ENCODE measurements around the gene EML1. TPM values are rescaled to one million over a fixed set of nuclear protein-coding genes. Genes with fewer than 3 reads are reported as not detected.
"Not testable (repeated sequence)": the region's sequence is repeated elsewhere in the genome, so short reads cannot be mapped to it uniquely, and the experiment has no call there.

Gene EML1
- total and polyA plus RNA-seq, 5 experiments from 2014 or later, result not detected

DNA sequence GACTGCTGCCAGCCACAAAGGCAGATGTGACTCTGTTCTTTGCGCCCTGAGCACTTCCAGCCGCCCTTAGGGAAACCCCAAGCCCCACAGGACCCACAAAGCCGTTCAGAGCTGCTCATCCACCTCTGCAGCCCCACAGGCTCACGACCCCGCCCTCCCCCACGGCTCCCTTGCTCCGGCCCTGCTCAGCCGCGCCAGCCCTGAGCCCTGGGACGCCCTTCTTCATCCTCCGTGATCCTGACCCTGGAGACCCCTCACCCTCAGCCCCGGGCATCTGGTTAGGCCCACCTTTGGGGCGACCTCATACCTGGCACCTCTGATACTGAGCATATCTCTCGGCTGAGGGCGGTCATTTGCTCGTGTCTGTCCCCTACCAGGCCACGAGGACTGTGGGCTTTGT is 146.2 kb downstream of the EML1 start:
- Mint-ChIP-seq H3K27ac (no peak overlapping the region), H3K36me3 (no peaks in the 10 kb centered on the region), H3K9me3 (no peaks in the 10 kb centered on the region), H3K4me3 (no peak overlapping the region), H3K27me3 (peaks cover 0 to 15% (median 6%) of the 10 kb centered on the region in 5 donors), H3K4me1 (peaks cover 0 to 2% (median 0%) of the 10 kb centered on the region in 4 donors)
- no peak for DNase-seq
- POLR2A ChIA-PET, result no interaction called here
- ATAC-seq, result no peak

DNA sequence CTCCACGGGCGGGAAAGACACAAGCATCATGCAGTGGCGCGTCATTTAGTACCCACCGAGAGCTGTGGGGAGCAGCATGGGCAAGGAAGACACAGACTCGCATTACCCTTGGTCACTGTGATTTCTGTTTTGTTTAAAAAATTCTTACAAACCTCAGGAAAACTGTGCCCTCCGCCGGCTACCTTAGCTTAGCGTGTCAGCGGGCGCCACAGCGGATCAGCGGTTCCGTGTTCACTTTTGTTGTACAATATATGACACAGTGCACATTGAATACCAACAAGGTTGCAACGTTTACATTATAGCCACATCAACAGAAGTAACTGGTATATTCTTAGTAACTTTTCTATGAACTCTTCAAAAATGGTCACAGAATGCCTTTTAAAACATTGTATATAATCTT is 146.9 kb downstream of the EML1 start:
- Mint-ChIP-seq H3K9me3 (no peaks in the 10 kb centered on the region), H3K36me3 (no peaks in the 10 kb centered on the region), H3K27me3 (peaks cover 0 to 15% (median 6%) of the 10 kb centered on the region in 5 donors), H3K4me1 (peaks cover 0 to 2% (median 0%) of the 10 kb centered on the region in 4 donors), H3K27ac (no peak overlapping the region), H3K4me3 (no peak overlapping the region)
- DNase-seq (no peak), ATAC-seq (no peak)
- POLR2A ChIA-PET, result no interaction called here

DNA sequence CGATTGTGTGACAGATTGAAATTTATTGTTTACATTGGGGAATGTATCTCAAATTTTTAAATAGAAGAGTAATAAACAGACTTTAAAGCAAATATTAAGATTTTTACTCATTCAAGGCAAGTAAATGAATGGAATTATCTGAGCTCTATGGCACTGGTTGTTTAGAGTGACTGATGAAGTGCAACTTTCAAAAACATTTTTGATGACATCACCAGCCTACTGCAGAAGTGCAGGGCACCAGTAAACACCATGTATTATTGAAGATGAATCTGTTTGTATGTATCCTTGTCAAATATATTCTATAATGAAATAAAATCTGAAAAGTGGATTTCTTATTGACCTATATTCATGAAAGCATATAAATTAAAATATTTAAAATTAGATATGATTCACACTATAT is 148.0 kb downstream of the EML1 start:
- Mint-ChIP-seq H3K27me3 (peaks cover 0 to 15% (median 6%) of the 10 kb centered on the region in 5 donors), H3K27ac (no peak overlapping the region), H3K4me1 (peaks cover 2 to 3% (median 2%) of the 10 kb centered on the region in 4 donors), H3K4me3 (no peak overlapping the region), H3K9me3 (no peaks in the 10 kb centered on the region), H3K36me3 (no peaks in the 10 kb centered on the region)
- ATAC-seq (no peak), DNase-seq (no peak)
- POLR2A ChIA-PET, result no interaction called here

DNA sequence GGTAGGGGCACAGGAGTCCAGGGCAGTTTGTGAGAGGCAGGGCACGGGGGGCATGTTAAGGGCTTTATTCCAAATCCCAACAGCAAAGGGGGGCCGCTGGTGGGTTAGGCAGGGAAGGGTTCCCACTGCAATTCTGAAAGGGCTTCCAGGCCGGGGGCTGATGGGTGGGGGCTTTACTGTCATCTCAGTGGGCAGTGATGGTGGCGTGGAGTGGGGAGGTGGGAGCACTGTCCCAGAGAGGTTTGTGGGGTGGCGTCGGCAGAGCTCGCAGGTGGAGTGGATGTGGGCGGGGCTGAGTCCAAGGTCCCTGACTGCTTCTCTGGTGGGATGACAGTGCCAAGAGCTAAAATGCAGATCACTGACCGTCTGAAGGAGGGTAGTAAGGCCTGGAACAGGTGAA is 150.4 kb downstream of the EML1 start:
- Mint-ChIP-seq H3K27me3 (peaks cover 4 to 31% (median 15%) of the 10 kb centered on the region in 5 donors), H3K9me3 (no peaks in the 10 kb centered on the region), H3K4me3 (peak overlapping the region in 1 of 10 donors; percentile 30), H3K36me3 (no peaks in the 10 kb centered on the region), H3K4me1 (peaks cover 5 to 14% (median 11%) of the 10 kb centered on the region in 4 donors), H3K27ac (peak overlapping the region in 1 of 10 donors; percentile 70)
- ATAC-seq (no peak), DNase-seq (no peak)
- POLR2A ChIA-PET, result no interaction called here

DNA sequence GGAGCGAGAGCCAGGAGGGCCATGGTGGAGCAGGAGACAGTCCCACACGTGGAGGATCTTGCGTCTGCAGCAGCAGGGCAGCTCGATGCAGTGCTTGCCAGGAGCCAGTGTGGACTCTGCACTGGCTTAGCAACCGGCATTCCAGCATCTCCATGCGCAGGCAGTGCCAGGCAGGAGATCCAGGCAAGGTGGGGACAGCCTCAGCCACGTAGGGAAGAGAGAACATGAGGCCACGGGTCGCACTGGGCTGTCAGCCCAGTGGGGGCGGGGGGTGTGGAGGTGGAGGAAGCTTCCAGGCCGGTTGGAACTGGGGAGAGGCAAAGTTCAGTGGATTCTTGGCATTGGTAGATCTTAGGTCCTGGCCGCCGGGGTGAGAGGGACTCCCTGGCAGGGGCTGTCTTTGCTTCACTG is 151.0 kb downstream of the EML1 start:
- Mint-ChIP-seq H3K4me3 (no peak overlapping the region), H3K36me3 (no peaks in the 10 kb centered on the region), H3K27ac (no peak overlapping the region), H3K27me3 (peaks cover 4 to 35% (median 15%) of the 10 kb centered on the region in 5 donors), H3K4me1 (peaks cover 5 to 14% (median 11%) of the 10 kb centered on the region in 4 donors), H3K9me3 (no peaks in the 10 kb centered on the region)
- POLR2A ChIA-PET, result no interaction called here
- ATAC-seq (no peak), DNase-seq (no peak)

DNA sequence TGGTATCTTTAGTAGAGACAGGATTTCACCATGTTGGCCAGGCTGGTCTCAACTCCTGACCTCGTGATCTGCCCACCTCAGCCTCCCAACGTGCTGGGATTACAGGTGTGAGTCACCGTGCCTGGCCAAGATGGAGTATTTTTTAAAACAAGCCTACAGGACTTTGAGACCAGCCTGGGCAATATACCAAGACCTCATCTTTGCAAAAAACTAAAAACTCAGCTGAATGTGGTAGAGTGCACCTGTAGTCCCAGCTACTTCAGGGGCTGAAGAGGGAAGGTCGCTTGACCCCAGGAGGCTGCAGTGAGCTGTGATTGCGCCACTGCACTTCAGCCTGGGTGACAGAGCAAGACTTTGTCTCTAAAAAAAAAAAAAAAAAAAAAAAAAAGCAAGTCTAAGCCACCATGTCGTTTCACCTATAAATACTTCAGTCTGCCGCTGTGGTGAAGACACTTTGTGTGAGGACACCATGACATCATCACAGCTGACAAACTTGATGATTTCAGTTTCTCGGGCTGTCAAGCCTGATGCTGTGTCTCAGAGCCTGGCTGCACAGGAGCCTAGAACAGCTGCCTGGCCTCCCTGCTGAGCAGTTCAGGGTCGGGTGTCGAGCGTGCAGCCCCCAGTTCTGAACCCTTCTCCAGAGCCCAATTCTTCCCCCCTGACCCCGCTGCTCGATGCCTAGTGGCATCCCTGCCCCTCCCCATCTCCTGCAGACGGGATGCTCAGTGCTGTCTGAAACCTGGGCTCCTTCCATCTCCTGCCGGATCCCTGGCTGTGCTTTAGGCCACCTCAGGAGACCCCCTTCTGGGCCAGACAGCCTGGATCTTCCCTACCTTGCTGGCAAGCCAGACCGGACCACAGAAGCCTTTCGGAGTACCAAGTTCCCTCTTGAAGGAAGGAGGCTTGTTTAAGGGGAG is 152.8 kb downstream of the EML1 start:
- peaks cover 4 to 44% (median 15%) of the 10 kb centered on the region in 5 donors for H3K27me3 Mint-ChIP-seq
- peaks cover 5 to 14% (median 11%) of the 10 kb centered on the region in 4 donors for H3K4me1 Mint-ChIP-seq
- DNase-seq, result peak in 3 of 10 donors; percentile 8 to 19 (median 17)
- H3K9me3 Mint-ChIP-seq, result no peaks in the 10 kb centered on the region
- no peaks in the 10 kb centered on the region for H3K36me3 Mint-ChIP-seq
- peak overlapping the region; percentile 70 to 88 (median 80) for H3K4me3 Mint-ChIP-seq
- POLR2A ChIA-PET, result interaction anchor here (0.6 kb wide), 1 partner anchor 245 kb away, joined by 5 read pairs; no protein-coding TSS in a partner anchor
- ATAC-seq, result peak; percentile 38 to 53
- no peak overlapping the region for H3K27ac Mint-ChIP-seq

DNA sequence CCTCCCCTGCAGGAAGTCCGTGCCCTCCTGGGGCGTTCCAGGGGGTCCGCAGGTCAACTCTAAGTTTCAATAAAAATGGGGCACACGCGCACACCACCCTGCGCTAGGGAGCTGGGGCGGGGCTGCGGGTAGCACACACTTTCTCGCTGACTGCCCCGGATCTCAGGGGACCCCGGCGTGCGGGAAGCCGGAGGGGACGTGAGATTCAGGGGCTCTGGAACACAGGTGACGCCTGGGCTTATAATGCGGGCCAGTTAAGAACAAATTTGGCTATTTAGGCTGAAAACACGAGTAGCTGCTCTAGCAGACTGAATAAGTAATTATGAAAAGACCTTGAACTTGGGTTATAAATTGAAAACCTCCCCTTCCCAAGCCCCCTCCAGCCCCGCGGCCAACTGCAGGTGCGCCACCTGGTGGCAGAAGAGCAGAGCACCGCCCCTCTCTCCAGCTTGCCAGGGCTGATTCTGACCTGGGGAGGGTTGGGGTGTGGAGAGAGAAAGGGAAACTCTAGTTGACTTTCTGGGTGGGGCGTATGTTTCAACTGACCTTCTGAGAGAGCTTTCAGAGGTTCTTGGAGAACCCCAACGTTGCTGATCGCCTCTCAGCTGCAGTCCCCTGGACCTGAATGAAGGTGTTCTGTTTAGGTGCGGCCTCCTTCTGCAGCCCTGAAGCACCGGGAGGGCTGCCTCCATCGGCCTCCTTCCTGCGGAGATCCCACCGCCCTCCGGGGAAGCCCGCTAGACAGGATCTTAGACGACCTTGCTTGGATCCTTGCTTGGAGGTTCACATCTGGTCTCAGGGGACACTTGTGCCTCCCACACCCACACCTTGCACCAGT is 153.7 kb downstream of the EML1 start:
- DNase-seq (peak; percentile 29 to 74 (median 60)), ATAC-seq (peak; percentile 90 to 92)
- Mint-ChIP-seq H3K9me3 (no peaks in the 10 kb centered on the region), H3K27me3 (peaks cover 4 to 45% (median 14%) of the 10 kb centered on the region in 5 donors), H3K27ac (peak overlapping the region in 1 of 10 donors; percentile 81), H3K36me3 (no peaks in the 10 kb centered on the region), H3K4me3 (peak overlapping the region; percentile 70 to 88 (median 80)), H3K4me1 (peaks cover 5 to 14% (median 11%) of the 10 kb centered on the region in 4 donors)
- POLR2A ChIA-PET, result no interaction called here

DNA sequence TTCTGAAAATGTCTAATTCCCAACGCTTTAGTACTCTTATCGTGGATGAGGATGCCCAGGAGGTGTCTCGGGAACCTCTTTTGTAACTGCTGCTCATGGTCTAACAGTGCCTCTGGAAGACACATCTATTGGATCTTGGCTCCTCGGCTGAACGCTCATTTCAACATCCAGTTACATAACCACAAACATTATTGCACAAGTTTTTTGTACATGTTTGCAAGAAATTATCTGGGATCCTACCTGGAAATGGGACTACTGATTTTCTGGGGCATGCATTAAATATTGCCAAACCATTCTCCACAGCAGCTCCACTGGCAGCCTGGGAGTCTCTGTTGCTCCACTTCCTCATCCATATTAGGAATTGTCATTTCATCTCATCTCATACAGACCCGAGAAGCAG is 154.5 kb downstream of the EML1 start:
- peaks cover 4 to 42% (median 12%) of the 10 kb centered on the region in 5 donors for H3K27me3 Mint-ChIP-seq
- peak overlapping the region in 6 of 10 donors; percentile 2 to 52 (median 19) for H3K4me3 Mint-ChIP-seq
- POLR2A ChIA-PET, result no interaction called here
- no peaks in the 10 kb centered on the region for H3K36me3 Mint-ChIP-seq
- ATAC-seq, result no peak
- H3K27ac Mint-ChIP-seq, result no peak overlapping the region
- H3K9me3 Mint-ChIP-seq, result no peaks in the 10 kb centered on the region
- no peak for DNase-seq
- peaks cover 6 to 14% (median 11%) of the 10 kb centered on the region in 4 donors for H3K4me1 Mint-ChIP-seq

DNA sequence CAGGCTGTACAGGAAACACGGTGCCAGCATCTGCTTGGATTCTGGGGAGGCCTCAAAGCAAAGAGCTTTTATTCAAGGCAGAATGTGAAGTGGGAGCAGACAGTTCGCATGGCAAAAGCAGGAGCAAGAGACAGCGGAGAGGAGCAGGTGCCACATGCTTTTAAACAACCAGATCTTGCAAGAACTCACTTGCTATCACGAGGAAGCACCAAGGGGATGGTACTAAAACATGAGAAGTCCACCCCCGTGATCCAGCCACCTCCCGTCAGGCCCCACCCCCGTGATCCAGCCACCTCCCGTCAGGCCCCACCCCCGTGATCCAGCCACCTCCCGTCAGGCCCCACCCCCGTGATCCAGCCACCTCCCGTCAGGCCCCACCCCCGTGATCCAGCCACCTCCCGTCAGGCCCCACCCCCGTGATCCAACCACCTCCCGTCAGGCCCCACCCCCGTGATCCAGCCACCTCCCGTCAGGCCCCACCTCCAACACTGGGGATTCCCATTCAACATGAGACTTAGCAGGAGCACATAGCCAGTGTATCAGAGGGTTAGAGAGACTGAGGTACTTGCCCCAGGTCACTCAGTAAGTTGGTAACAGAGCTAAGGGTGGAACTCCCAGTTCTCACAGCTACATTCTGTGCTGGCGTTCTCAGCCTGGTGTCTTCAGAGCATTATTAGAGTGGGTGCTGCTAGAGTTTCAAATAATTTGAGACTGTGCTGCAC is 156.0 kb downstream of the EML1 start:
- DNase-seq, POLR2A ChIA-PET, ATAC-seq, H3K9me3 Mint-ChIP-seq, H3K36me3 Mint-ChIP-seq, H3K4me3 Mint-ChIP-seq: not testable (repeated sequence)
- Mint-ChIP-seq H3K27ac (peak overlapping the region in 1 of 10 donors; percentile 34), H3K4me1 (peaks cover 7 to 16% (median 11%) of the 10 kb centered on the region in 4 donors), H3K27me3 (peaks cover 4 to 34% (median 12%) of the 10 kb centered on the region in 5 donors)

DNA sequence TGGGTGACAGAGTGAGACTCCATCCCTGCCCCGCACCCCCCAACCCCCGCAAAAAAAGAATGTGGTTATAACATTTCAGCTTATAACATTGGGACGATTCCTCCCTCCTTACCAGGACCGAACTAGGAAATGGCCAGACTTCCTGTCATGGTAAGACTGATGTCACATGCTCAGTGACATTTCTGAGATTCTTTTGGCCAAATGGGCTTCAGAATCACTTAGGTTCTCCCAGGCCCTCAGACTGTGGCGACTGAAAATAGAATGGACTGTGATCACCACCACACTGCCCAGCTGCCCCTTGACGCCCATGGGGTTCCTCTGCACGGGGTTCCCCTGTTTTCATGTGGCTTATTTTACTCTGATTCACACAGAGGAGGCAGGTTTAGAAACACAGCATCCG is 157.0 kb downstream of the EML1 start:
- DNase-seq (no peak), ATAC-seq (no peak)
- Mint-ChIP-seq H3K27me3 (peaks cover 4 to 32% (median 11%) of the 10 kb centered on the region in 5 donors), H3K4me3 (no peak overlapping the region), H3K9me3 (no peaks in the 10 kb centered on the region), H3K36me3 (no peaks in the 10 kb centered on the region), H3K4me1 (peaks cover 7 to 16% (median 11%) of the 10 kb centered on the region in 4 donors), H3K27ac (no peak overlapping the region)
- POLR2A ChIA-PET, result no interaction called here

DNA sequence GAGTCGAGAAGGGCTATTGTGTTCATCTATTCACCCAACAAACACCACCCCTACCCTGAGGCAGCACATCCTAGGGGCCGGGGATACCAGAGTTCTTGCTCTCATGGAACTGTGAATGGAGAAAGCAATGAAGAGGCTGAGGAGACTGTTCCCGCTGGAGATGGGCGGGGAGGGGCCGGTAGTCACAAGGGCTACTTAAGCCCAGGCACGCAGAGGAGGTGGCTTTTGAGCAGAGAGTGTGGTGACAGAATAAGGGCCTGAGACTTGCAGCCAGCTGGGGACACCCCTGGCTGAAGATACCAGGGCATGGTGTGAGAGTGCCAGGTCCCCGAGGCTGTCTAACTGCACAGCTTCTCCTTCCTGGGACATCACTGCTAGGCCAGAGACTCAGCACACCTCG is 157.9 kb downstream of the EML1 start:
- H3K4me3 Mint-ChIP-seq, result no peak overlapping the region
- no peaks in the 10 kb centered on the region for H3K9me3 Mint-ChIP-seq
- H3K27me3 Mint-ChIP-seq, result peaks cover 4 to 32% (median 12%) of the 10 kb centered on the region in 5 donors

DNA sequence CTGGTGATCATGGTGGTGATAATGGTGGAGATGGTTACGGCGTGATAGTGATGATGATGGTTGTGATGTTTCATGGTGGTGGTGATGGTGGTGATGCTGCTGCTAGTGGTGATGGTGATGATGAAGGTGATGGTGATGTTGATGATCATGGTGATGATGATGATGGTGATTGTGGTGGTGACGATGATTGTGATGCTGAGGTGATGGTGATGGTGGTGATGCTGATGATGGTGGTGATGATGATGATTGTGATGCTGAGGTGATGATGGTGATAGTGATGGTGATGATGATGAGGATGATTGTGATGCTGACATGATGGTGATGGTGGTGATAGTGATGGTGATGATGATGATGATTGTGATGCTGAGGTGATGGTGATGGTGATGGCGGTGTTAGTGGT is 158.8 kb downstream of the EML1 start:
- POLR2A ChIA-PET, result no interaction called here
- H3K27ac Mint-ChIP-seq, result no peak overlapping the region
- no peaks in the 10 kb centered on the region for H3K36me3 Mint-ChIP-seq
- H3K27me3 Mint-ChIP-seq, result peaks cover 0 to 27% (median 9%) of the 10 kb centered on the region in 5 donors
- DNase-seq, result no peak
- H3K4me3 Mint-ChIP-seq, result no peak overlapping the region
- ATAC-seq, result no peak
- H3K4me1 Mint-ChIP-seq, result peaks cover under 1 to 6% (median 1%) of the 10 kb centered on the region in 4 donors
- no peaks in the 10 kb centered on the region for H3K9me3 Mint-ChIP-seq

More for the DNA sequence above, 157.9 kb downstream of the EML1 start:
- no peak for ATAC-seq
- Mint-ChIP-seq H3K36me3 (no peaks in the 10 kb centered on the region), H3K4me1 (peaks cover 7 to 16% (median 10%) of the 10 kb centered on the region in 4 donors), H3K27ac (peak overlapping the region in 1 of 10 donors; percentile 19)
- DNase-seq, result no peak
- POLR2A ChIA-PET, result no interaction called here

All from naive thymus-derived CD8-positive, alpha-beta T cell (primary cell).